Astrocyte (in vitro differentiated cells and primary cell): ENCODE measurements around the gene PIM1. TPM values are rescaled to one million over a fixed set of nuclear protein-coding genes. Genes with fewer than 3 reads are reported as not detected.

ENCODE experiments used
- DNase-seq: peaks from one replicate; pipeline ENCODE4 v3.0.0-alpha.2; 2010; ENCODE audit warnings: low read depth
- FAIRE-seq: peaks from 2 replicates; lab custom pipeline; 2011; peaks lifted over from hg19 to GRCh38; lab: Jason Lieb, UNC
- H2AFZ ChIP-seq: 2 replicates; pipeline ENCODE4 v1.6.0; 2012; ENCODE audit warnings: low read depth, low read length, inconsistent platforms
- H3K27ac ChIP-seq: 2 replicates; pipeline ENCODE4 v1.5.1; 2011; ENCODE audit warnings: low read depth, low read length, inconsistent platforms
- H3K27me3 ChIP-seq: 2 replicates; pipeline ENCODE4 v1.6.0; 2011; ENCODE audit warnings: low read length, inconsistent platforms; ENCODE audit not compliant: insufficient read depth
- H3K36me3 ChIP-seq: 2 replicates; pipeline ENCODE4 v1.5.1; 2011; ENCODE audit warnings: low read length, inconsistent platforms; ENCODE audit not compliant: insufficient read depth
- H3K4me1 ChIP-seq: 2 replicates; pipeline ENCODE4 v1.5.1; 2011; ENCODE audit warnings: low read length, inconsistent platforms; ENCODE audit not compliant: insufficient read depth
- H3K4me2 ChIP-seq: 2 replicates; pipeline ENCODE4 v1.6.0; 2012; ENCODE audit warnings: low read length, inconsistent platforms
- H3K4me3 ChIP-seq: 2 replicates; pipeline ENCODE4 v1.5.1; 2011; ENCODE audit warnings: low read depth, mild to moderate bottlenecking, low read length, inconsistent platforms; ENCODE audit not compliant: insufficient read depth
- H3K79me2 ChIP-seq: 2 replicates; pipeline ENCODE4 v1.6.0; 2012; ENCODE audit warnings: mild to moderate bottlenecking, low read length, inconsistent platforms; ENCODE audit not compliant: insufficient read depth
- H3K9ac ChIP-seq: 2 replicates; pipeline ENCODE4 v1.6.0; 2012; ENCODE audit warnings: mild to moderate bottlenecking, low read length, inconsistent platforms
- H3K9me3 ChIP-seq: 2 replicates; pipeline ENCODE4 v1.5.1; 2012; ENCODE audit warnings: low read depth, mild to moderate bottlenecking, low read length, inconsistent platforms; ENCODE audit not compliant: insufficient read depth
- H4K20me1 ChIP-seq: 2 replicates; pipeline ENCODE4 v1.6.0; 2012; ENCODE audit warnings: low read length, inconsistent platforms; ENCODE audit not compliant: insufficient read depth
- H3K27ac Mint-ChIP-seq: one replicate; pipeline ENCODE4 v1.8.0; 2021; ENCODE audit warnings: mild to moderate bottlenecking, mixed read lengths; ENCODE audit not compliant: unreplicated experiment
- H3K27me3 Mint-ChIP-seq: one replicate; pipeline ENCODE4 v1.8.0; 2021; ENCODE audit warnings: low read depth, mixed read lengths; ENCODE audit not compliant: unreplicated experiment
- H3K36me3 Mint-ChIP-seq: one replicate; pipeline ENCODE4 v1.8.0; 2021; ENCODE audit warnings: low read depth, mixed read lengths; ENCODE audit not compliant: unreplicated experiment
- H3K4me1 Mint-ChIP-seq: one replicate; pipeline ENCODE4 v1.8.0; 2021; ENCODE audit warnings: low read depth, mixed read lengths; ENCODE audit not compliant: unreplicated experiment
- H3K4me3 Mint-ChIP-seq: one replicate; pipeline ENCODE4 v1.8.0; 2021; ENCODE audit warnings: mild to moderate bottlenecking, moderate library complexity, mixed read lengths; ENCODE audit not compliant: unreplicated experiment
- H3K9me3 Mint-ChIP-seq: one replicate; pipeline ENCODE4 v1.8.0; 2021; ENCODE audit warnings: mild to moderate bottlenecking, mixed read lengths; ENCODE audit not compliant: unreplicated experiment
- EZH2 ChIP-seq: IDR thresholded peaks from 2 replicates; pipeline ENCODE4 v1.6.1; 2012; ENCODE audit warnings: mild to moderate bottlenecking, low read length, inconsistent platforms; ENCODE audit not compliant: insufficient read depth
- total RNA-seq: library from RNA; stranded (reverse); gene quantifications from 2 replicates; pipeline ENCODE4 v1.2.1, GENCODE V29; 2021
- TF ChIP-seq, protein P1 (sequence below): IDR thresholded peaks from 2 replicates; pipeline ENCODE4 v1.5.1; 2011; ENCODE audit warnings: low read depth, mild to moderate bottlenecking, inconsistent platforms, low read length, moderate library complexity; ENCODE audit not compliant: insufficient read depth

Gene PIM1
- total RNA-seq, 1 donor from 2014 or later = 32.1 TPM

DNA sequence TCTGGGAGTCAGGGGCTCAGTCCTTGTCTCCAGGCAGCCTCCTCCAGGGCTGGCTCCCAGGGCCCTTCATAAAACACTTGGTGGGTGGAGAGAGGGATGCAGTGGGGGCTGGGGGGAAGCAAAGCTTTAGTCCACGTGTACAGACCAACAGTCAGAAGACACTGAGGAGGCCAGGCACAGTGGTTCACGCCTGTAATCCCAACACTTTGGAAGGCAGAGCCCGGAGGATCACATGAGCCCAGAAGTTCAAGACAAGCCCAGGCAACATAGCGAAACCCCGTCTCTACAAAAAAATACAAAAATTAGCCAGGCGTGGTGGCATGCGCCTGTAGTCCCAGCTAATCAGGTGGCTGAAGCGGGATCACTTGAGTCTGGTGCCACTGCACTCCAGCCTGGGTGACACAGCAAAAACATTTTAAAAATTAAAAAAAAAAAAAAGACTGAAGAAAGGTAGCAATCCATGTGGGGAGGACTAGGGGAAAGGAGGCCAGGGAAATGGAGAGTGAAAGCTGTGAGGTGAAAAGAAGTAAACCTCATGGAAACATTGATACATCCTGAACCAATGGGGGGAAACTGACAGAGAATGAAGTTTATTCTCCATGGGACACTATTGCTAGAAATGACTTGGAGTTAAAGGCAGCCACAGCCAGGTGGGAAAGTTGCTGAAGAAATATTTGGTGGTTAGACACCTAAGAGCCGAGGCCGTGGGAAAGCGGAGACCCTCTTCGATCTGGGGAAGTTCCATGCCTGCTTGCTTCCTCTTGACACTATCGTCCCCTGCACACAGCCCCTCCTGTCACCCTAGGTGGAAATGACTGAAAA lies 35.4 kb downstream of the PIM1 start:
- H3K27ac Mint-ChIP-seq = peak overlapping the region; percentile 21
- no peaks in the 10 kb centered on the region for H3K36me3 Mint-ChIP-seq
- FAIRE-seq = no peak
- Histone ChIP-seq H3K4me1 (no peaks in the 10 kb centered on the region), H3K9ac (no peak overlapping the region), H3K27me3 (peaks cover 3% of the 10 kb centered on the region), H3K4me3 (no peak overlapping the region), H3K36me3 (no peaks in the 10 kb centered on the region), H3K9me3 (no peaks in the 10 kb centered on the region), H3K79me2 (no peaks in the 10 kb centered on the region), H4K20me1 (no peaks in the 10 kb centered on the region), H3K27ac (no peak overlapping the region), H3K4me2 (no peak overlapping the region), H2AFZ (no peak overlapping the region)
- H3K9me3 Mint-ChIP-seq = no peaks in the 10 kb centered on the region
- peaks cover 10% of the 10 kb centered on the region for H3K4me1 Mint-ChIP-seq
- no peak for TF ChIP-seq EZH2
- TF ChIP-seq, protein P1, sequence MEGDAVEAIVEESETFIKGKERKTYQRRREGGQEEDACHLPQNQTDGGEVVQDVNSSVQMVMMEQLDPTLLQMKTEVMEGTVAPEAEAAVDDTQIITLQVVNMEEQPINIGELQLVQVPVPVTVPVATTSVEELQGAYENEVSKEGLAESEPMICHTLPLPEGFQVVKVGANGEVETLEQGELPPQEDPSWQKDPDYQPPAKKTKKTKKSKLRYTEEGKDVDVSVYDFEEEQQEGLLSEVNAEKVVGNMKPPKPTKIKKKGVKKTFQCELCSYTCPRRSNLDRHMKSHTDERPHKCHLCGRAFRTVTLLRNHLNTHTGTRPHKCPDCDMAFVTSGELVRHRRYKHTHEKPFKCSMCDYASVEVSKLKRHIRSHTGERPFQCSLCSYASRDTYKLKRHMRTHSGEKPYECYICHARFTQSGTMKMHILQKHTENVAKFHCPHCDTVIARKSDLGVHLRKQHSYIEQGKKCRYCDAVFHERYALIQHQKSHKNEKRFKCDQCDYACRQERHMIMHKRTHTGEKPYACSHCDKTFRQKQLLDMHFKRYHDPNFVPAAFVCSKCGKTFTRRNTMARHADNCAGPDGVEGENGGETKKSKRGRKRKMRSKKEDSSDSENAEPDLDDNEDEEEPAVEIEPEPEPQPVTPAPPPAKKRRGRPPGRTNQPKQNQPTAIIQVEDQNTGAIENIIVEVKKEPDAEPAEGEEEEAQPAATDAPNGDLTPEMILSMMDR = no peak
- no peak for DNase-seq
- peaks cover 3% of the 10 kb centered on the region for H3K27me3 Mint-ChIP-seq
- H3K4me3 Mint-ChIP-seq = no peak overlapping the region

DNA sequence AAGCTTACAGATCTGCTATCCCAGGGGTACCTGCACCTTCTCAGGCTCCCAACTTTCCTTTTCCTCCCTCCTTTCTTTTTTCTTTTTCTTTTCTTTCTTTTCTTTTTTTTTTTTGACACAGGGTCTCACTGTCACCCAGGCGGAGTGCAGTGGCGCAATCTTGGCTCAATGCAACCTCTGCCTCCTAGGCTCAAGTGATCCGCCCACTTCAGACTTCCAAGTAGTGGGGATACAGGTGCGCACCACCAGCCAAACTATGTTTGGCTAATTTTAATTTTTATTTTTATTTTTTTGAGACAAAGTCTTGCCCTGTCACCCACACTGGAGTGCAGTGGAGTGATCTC lies 36.0 kb downstream of the PIM1 start:
- H4K20me1 ChIP-seq = no peaks in the 10 kb centered on the region
- FAIRE-seq = no peak
- no peak overlapping the region for H3K4me2 ChIP-seq
- Mint-ChIP-seq H3K4me1 (peaks cover 10% of the 10 kb centered on the region), H3K27ac (peak overlapping the region; percentile 21), H3K9me3 (no peaks in the 10 kb centered on the region), H3K36me3 (no peaks in the 10 kb centered on the region), H3K27me3 (peaks cover 3% of the 10 kb centered on the region), H3K4me3 (no peak overlapping the region)
- H3K27me3 ChIP-seq = peaks cover 3% of the 10 kb centered on the region
- H3K9me3 ChIP-seq = no peaks in the 10 kb centered on the region
- H3K4me1 ChIP-seq = no peaks in the 10 kb centered on the region
- TF ChIP-seq, protein P1 = no peak
- TF ChIP-seq EZH2 = no peak
- H2AFZ ChIP-seq = no peak overlapping the region
- H3K9ac ChIP-seq = no peak overlapping the region
- no peak overlapping the region for H3K27ac ChIP-seq
- H3K79me2 ChIP-seq = no peaks in the 10 kb centered on the region
- no peak overlapping the region for H3K4me3 ChIP-seq
- DNase-seq = no peak
- H3K36me3 ChIP-seq = no peaks in the 10 kb centered on the region

GRCh38 chr6:37206622-37207021 lies 36.7 kb downstream of the PIM1 start:
- Mint-ChIP-seq H3K4me3 (no peak overlapping the region), H3K9me3 (no peaks in the 10 kb centered on the region), H3K27me3 (peaks cover 3% of the 10 kb centered on the region), H3K27ac (no peak overlapping the region), H3K4me1 (peaks cover 10% of the 10 kb centered on the region), H3K36me3 (no peaks in the 10 kb centered on the region)
- no peaks in the 10 kb centered on the region for H3K36me3 ChIP-seq
- no peaks in the 10 kb centered on the region for H3K79me2 ChIP-seq
- no peak overlapping the region for H3K4me3 ChIP-seq
- H3K27ac ChIP-seq = no peak overlapping the region
- no peaks in the 10 kb centered on the region for H3K4me1 ChIP-seq
- H3K27me3 ChIP-seq = peaks cover 3% of the 10 kb centered on the region
- H3K9ac ChIP-seq = no peak overlapping the region
- no peak overlapping the region for H3K4me2 ChIP-seq
- DNase-seq (no peak), FAIRE-seq (no peak)
- H3K9me3 ChIP-seq = no peaks in the 10 kb centered on the region
- TF ChIP-seq, protein P1 = no peak
- TF ChIP-seq EZH2 = no peak
- no peaks in the 10 kb centered on the region for H4K20me1 ChIP-seq
- H2AFZ ChIP-seq = no peak overlapping the region
